ENCODE measurements around the gene SCN3A.

DNA sequence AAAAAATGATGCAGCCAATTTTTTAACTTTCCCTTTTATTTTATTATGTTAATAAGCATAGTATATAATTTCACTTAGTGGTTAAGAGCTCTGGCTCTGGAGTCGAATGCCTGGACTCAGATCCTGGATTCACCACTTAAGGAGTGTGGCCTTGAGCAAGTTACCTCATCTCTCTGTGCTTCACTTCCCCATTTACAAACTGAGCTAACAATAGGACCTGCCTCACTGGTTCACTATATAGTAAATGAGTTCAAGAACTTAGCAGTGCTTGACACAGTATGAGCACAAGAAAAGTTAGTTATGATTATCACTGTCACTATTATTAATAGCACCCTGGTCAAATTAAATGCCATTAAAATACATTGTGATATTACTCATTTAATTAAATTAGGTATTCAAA lies 30.6 kb downstream of the SCN3A start:
- TF ChIP-seq TAF1 (IDR thresholded peaks at IDR 0.05; ENCODE audit: borderline replicate concordance, low read depth, low read length) = no peak
- TF ChIP-seq SP1 (IDR thresholded peaks at IDR 0.05; ENCODE audit: low read depth, low read length) = no peak
- no peak for TF ChIP-seq ETV6 (conservative IDR thresholded peaks at IDR 0.05 in 1 of 2, IDR thresholded peaks at IDR 0.05 in 1 of 2; ENCODE audit: borderline replicate concordance in 1 of 2, low read depth in 1 of 2)
- TF ChIP-seq, protein P1, sequence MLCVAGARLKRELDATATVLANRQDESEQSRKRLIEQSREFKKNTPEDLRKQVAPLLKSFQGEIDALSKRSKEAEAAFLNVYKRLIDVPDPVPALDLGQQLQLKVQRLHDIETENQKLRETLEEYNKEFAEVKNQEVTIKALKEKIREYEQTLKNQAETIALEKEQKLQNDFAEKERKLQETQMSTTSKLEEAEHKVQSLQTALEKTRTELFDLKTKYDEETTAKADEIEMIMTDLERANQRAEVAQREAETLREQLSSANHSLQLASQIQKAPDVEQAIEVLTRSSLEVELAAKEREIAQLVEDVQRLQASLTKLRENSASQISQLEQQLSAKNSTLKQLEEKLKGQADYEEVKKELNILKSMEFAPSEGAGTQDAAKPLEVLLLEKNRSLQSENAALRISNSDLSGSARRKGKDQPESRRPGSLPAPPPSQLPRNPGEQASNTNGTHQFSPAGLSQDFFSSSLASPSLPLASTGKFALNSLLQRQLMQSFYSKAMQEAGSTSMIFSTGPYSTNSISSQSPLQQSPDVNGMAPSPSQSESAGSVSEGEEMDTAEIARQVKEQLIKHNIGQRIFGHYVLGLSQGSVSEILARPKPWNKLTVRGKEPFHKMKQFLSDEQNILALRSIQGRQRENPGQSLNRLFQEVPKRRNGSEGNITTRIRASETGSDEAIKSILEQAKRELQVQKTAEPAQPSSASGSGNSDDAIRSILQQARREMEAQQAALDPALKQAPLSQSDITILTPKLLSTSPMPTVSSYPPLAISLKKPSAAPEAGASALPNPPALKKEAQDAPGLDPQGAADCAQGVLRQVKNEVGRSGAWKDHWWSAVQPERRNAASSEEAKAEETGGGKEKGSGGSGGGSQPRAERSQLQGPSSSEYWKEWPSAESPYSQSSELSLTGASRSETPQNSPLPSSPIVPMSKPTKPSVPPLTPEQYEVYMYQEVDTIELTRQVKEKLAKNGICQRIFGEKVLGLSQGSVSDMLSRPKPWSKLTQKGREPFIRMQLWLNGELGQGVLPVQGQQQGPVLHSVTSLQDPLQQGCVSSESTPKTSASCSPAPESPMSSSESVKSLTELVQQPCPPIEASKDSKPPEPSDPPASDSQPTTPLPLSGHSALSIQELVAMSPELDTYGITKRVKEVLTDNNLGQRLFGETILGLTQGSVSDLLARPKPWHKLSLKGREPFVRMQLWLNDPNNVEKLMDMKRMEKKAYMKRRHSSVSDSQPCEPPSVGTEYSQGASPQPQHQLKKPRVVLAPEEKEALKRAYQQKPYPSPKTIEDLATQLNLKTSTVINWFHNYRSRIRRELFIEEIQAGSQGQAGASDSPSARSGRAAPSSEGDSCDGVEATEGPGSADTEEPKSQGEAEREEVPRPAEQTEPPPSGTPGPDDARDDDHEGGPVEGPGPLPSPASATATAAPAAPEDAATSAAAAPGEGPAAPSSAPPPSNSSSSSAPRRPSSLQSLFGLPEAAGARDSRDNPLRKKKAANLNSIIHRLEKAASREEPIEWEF (IDR thresholded peaks at IDR 0.05; ENCODE audit: insufficient replicate concordance, low read depth, low read length) = no peak
- no peak for TF ChIP-seq JUNB (IDR thresholded peaks at IDR 0.05)
- TF ChIP-seq POLR2A (IDR thresholded peaks at IDR 0.05; ENCODE audit: low read depth, low read length) = no peak
- TF ChIP-seq, protein P2, sequence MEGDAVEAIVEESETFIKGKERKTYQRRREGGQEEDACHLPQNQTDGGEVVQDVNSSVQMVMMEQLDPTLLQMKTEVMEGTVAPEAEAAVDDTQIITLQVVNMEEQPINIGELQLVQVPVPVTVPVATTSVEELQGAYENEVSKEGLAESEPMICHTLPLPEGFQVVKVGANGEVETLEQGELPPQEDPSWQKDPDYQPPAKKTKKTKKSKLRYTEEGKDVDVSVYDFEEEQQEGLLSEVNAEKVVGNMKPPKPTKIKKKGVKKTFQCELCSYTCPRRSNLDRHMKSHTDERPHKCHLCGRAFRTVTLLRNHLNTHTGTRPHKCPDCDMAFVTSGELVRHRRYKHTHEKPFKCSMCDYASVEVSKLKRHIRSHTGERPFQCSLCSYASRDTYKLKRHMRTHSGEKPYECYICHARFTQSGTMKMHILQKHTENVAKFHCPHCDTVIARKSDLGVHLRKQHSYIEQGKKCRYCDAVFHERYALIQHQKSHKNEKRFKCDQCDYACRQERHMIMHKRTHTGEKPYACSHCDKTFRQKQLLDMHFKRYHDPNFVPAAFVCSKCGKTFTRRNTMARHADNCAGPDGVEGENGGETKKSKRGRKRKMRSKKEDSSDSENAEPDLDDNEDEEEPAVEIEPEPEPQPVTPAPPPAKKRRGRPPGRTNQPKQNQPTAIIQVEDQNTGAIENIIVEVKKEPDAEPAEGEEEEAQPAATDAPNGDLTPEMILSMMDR (IDR thresholded peaks at IDR 0.05 in 2 of 3, conservative IDR thresholded peaks at IDR 0.05 in 1 of 3; ENCODE audit: control insufficient read depth in 2 of 3, extremely low read depth in 1 of 3, insufficient read depth in 1 of 3, low read depth in 3 of 3, low read length in 3 of 3) = no peak
- TF ChIP-seq CBX5 (IDR thresholded peaks at IDR 0.05; ENCODE audit: low read depth) = no peak
- no peak for TF ChIP-seq NR2F1 (conservative IDR thresholded peaks at IDR 0.05)
- no peak for TF ChIP-seq CREM (IDR thresholded peaks at IDR 0.05; ENCODE audit: low read depth)
- no peak for TF ChIP-seq EZH2 (IDR thresholded peaks at IDR 0.05; ENCODE audit: borderline replicate concordance, control insufficient read depth, low read depth, low read length)
